HG02798 (cell line): Measurements from ENCODE around the gene DNAH8.
"Not testable (repeated sequence)": the region's sequence is repeated elsewhere in the genome, so short reads cannot be mapped to it uniquely, and the experiment has no call there.

Experiments used
- ATAC-seq: cut with Tn5 transposase; IDR thresholded peaks from one replicate; pipeline ENCODE4 v1.9.1; 2021; ENCODE audit warnings: mild to moderate bottlenecking; ENCODE audit not compliant: unreplicated experiment, poor library complexity

DNAH8 gene

GRCh38 chr6:38827024-38827423 lies 111.9 kb downstream of the DNAH8 start:
- no peak for ATAC-seq

DNA sequence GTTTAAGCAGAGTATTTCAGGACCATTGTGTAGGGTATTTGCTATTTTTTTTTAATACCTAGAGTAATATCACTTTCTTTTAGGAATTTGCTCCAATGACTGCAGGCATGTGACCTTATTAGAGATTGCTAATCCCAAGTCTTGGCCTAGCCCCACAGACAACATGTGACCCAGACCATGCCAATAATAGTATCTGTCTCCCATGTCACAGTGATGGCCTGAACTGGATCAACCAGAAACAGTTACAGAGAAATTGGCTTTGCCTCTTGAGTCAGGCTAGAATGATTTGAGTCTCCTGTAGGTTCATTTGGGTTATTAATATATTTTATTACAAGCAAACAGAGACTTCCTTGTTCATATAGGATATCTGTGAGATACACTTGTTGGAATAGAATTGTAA lies 116.8 kb downstream of the DNAH8 start:
- ATAC-seq: no peak

- ATAC-seq: no peak
Observed at GRCh38 chr6:38833320-38833719, 118.2 kb downstream of the DNAH8 start.

- ATAC-seq: no peak
Observed at GRCh38 chr6:38836585-38836984, 121.5 kb downstream of the DNAH8 start.

DNA sequence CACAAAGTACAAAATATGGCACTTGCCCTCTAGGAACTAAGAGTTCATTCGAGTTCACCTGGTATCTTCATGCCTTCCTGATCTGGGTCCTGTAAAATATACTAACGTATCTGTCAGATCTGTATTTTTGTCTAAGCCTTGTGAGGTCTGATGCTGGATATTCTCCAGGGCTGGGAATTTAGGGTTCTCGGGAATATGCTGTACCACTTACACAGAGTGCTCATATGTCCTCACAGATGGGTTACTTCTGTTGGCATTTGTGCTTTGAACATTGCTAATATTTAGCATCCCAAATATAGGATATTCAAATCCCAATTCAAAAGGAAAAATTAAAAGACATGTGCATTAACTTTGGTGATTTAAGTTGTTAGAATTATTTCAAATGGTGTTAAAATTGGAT lies 122.0 kb downstream of the DNAH8 start:
- no peak for ATAC-seq

DNA sequence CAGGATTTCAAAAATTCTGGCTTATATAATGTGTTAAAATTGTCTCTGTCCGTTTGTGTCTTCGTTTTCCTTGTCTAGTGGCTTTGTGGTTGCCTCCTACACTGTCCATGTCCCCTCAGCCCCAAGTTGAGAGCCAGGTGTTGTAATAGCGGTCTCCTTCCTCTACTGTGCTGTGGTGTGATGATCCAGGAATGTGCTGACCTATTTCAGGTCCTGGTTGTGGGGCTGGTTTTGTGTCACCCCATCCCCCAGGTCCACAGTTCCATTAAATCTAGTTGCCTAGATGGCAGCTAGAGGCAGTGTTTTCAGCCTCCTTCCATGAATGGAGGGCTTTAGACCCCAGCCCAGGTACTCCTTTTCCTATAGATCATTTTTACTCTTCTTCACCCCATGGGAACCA lies 128.7 kb downstream of the DNAH8 start:
- ATAC-seq: no peak

GRCh38 chr6:38845931-38846330 lies 130.8 kb downstream of the DNAH8 start:
- no peak for ATAC-seq

DNA sequence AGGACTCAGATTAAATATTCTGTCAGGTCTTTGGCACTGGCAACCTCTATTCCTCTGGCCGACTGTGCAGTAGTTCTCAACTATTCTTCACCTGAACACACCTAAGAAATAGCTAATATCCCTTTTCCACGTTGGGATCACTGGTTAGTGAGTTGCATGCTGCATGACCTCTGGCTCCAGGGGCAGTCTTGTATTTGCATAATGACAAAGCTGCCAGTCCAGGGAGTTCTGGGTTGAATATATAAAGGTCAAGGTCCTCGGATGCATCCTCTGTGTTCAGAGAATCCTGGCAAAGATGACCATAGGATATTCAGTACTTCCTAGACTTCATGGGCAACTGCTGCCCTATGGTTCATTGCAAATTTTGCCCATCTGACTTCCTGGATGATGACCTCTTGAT lies 131.2 kb downstream of the DNAH8 start:
- ATAC-seq: no peak

- no peak for ATAC-seq
Observed at GRCh38 chr6:38846844-38847243, 131.7 kb downstream of the DNAH8 start.

DNA sequence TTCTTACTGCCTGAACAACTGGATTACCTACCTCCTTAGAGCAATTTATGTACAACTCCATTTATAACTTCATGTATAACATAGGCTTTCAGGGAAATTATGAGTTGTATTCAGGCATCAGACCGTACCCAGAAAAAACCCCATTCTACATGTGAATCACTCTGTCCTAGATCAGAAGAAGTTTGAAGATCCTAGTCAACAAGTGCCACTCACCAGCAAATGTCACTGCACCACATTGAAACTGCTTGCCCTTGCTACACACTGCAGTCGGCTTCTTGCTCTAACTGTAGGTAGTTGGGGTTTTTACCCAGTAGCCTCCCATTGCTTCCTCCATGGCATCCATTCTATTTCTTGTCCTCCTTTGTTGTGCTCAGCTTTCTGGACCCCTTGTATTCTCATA lies 132.4 kb downstream of the DNAH8 start:
- no peak for ATAC-seq

- no peak for ATAC-seq
Observed at GRCh38 chr6:38848760-38849159, 133.6 kb downstream of the DNAH8 start.

GRCh38 chr6:38852215-38852614 lies 137.1 kb downstream of the DNAH8 start:
- ATAC-seq: no peak

- ATAC-seq: no peak
Observed at GRCh38 chr6:38853236-38853635, 138.1 kb downstream of the DNAH8 start.

DNA sequence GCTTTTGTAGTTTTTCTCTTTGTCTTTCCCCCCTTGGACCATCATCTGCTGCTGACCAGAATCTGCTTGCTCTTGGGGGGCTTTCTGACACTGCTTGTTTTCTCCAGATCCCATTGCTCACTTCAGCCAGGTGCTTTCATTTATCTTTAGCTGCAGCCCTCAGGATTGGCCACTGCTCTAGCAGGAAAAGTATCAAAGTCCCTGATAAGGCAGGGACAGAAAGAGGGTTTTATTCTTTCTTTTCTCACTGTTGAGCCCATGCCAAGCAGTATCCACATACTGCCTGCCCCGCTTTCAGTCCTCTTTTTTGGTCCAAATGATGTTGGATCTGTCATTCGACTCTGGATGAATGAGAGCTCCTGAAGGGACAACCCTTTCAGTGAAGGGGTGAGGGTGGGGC lies 141.4 kb downstream of the DNAH8 start:
- ATAC-seq: no peak

GRCh38 chr6:38857815-38858214 lies 142.7 kb downstream of the DNAH8 start:
- ATAC-seq: no peak

- ATAC-seq: no peak
Observed at GRCh38 chr6:38860041-38860440, 144.9 kb downstream of the DNAH8 start.

- no peak for ATAC-seq
Observed at GRCh38 chr6:38861926-38862401, 146.9 kb downstream of the DNAH8 start.

- ATAC-seq: no peak
Observed at GRCh38 chr6:38865521-38866174, 150.5 kb downstream of the DNAH8 start.

DNA sequence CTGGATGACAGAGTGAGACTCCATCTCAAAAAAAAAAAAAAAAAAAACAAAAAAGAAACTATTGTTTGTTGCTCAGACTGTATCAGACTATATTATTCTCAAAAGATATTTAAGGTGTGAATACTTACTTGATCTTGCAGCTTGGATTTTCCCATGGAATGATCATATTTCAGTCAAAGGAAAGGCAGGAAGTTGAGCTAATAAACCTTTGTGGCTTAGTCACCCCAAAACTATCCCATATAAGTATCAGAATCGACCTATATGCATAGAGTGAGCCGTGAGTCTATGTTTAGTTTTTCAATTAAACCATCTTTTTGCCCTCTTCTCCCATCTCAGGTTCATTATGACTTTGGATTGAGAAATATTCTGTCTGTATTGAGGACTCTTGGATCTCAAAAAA lies 152.6 kb downstream of the DNAH8 start:
- no peak for ATAC-seq

DNA sequence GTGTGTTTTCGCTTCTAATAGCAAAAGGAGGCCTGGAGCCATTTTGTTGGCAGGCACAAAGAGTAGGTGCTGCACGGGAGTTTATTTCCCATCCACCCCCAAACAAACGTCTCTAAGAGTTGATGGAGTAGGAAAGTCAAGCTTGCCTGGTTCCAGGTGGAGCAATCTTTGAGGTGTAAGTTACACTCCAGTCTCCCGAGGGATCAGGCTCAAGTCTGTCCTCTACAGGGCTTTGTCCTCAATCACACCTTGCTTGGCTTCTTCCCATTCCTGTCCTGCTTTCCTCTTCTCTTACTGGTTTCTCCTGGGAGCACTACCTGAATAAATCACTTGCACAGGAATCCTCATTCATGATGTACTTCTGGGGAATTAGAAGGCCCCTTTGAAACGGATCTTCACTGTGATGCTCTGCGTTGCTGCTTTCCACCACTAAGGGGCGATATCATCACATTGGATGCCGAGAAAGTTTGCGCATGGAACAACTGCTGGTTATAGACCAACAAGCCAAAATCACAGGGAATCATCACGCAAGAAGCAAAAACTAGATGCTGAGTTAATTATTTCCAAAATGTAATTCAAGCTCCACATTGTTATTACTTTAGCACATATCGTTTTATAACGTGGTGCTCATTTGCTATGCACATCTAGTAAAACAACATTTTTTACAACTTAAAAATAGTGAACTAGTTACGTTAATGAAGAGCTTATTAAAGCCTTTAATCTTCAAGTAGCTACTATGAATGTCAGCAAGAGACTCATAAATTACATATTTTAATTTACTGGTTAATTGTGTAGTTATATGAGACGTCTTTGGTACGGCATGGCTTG lies 156.8 kb downstream of the DNAH8 start:
- ATAC-seq: no peak

GRCh38 chr6:38873001-38873400 lies 157.9 kb downstream of the DNAH8 start:
- ATAC-seq: no peak

- ATAC-seq: not testable (repeated sequence)
Observed at GRCh38 chr6:38873816-38874215, 158.7 kb downstream of the DNAH8 start.
